K562 (cell line): ENCODE data around the gene LRRC43. TPM values are rescaled to one million over a fixed set of nuclear protein-coding genes. Genes with fewer than 3 reads are reported as not detected.

Experiments
- ATAC-seq: fragments of 200-7000 bp; cut with Tn5 transposase; 3 replicates; pipeline ENCODE4 v1.9.1; 2020; ENCODE audit warnings: moderate library complexity
- BruUV-seq: library from RNA; stranded (reverse); fragments of 400-500 nt; replicated peaks from 2 replicates; lab custom pipeline; 2021; lab: Mats Ljungman, UMichigan
- CTCF ChIA-PET: fragments of 300-600 bp; formaldehyde crosslinking; extraction: SDS; loops from one replicate; lab custom pipeline; 2021; ENCODE audit warnings: low intra/inter-chr PET ratio; lab: Yijun Ruan, JAX
- POLR2A ChIA-PET: fragments of 300-600, 350-650 bp; sonication (Branson Sonifier 250); formaldehyde crosslinking; extraction: SDS; loops from one replicate; lab custom pipeline; 2021; ENCODE audit warnings: antibody characterized with exemption, inconsistent platforms; lab: Yijun Ruan, JAX
- DNase-seq, 4 experiments: peaks; one replicate each; pipeline versions ENCODE4 v3.0.0 to v3.0.0-alpha.2; 2011 to 2018; ENCODE audit warnings: low spot score in 3 of 4, mixed read lengths in 3 of 4; ENCODE audit errors: extremely low read depth in 1 of 4
- FAIRE-seq: peaks from 2 replicates; lab custom pipeline; 2011; peaks lifted over from hg19 to GRCh38; lab: Jason Lieb, UNC
- H2AFZ ChIP-seq: 2 replicates; pipeline ENCODE4 v1.6.0; 2011; ENCODE audit warnings: low read depth, low read length, control low read depth, inconsistent platforms
- H3K27ac ChIP-seq: fragments of 200-600 bp; 3 replicates; pipeline ENCODE4 v1.8.0; 2011; ENCODE audit warnings: low read depth, mild to moderate bottlenecking, control low read depth, inconsistent platforms, low read length, moderate library complexity, mixed read lengths; ENCODE audit errors: extremely low read depth
- H3K27me3 ChIP-seq, 2 experiments: fragments of 300-600 bp in 1 of 2; 2 replicates in 1 of 2; 3 replicates in 1 of 2; pipeline versions ENCODE4 v1.6.0 to v1.8.0; 2011; ENCODE audit warnings: inconsistent platforms in 2 of 2, low read length in 2 of 2, mild to moderate bottlenecking in 1 of 2, mixed read lengths in 1 of 2, moderate library complexity in 1 of 2; ENCODE audit not compliant: control insufficient read depth in 2 of 2, insufficient read depth in 2 of 2
- H3K36me3 ChIP-seq: fragments of 300-600 bp; 3 replicates; pipeline ENCODE4 v1.8.0; 2011; ENCODE audit warnings: mild to moderate bottlenecking, low read length, inconsistent platforms; ENCODE audit not compliant: control insufficient read depth, insufficient read depth
- H3K4me1 ChIP-seq, 2 experiments: fragments of 200-600 bp in 1 of 2; replicated peaks in 1 of 2; 2 replicates in 1 of 2; 3 replicates in 1 of 2; pipeline versions ENCODE4 v1.5.1 to v1.8.0; 2011; ENCODE audit warnings: inconsistent platforms in 2 of 2, low read length in 2 of 2, mild to moderate bottlenecking in 1 of 2, mixed read lengths in 1 of 2, moderate library complexity in 1 of 2; ENCODE audit not compliant: control insufficient read depth in 2 of 2, insufficient read depth in 2 of 2
- H3K4me2 ChIP-seq: 2 replicates; pipeline ENCODE4 v1.6.1; 2011; ENCODE audit warnings: low read length, control low read depth, inconsistent platforms, mixed read lengths; ENCODE audit not compliant: insufficient read depth
- H3K4me3 ChIP-seq: fragments of 200-600 bp; sonication (generic), shearing (Covaris generic); 2 replicates; pipeline ENCODE4 v1.5.1; 2016; ENCODE audit warnings: control low read depth, inconsistent platforms
- H3K79me2 ChIP-seq: fragments of 200-600 bp; 3 replicates; pipeline ENCODE4 v1.8.0; 2011; ENCODE audit warnings: low read length, inconsistent platforms; ENCODE audit not compliant: control insufficient read depth, insufficient read depth
- H3K9ac ChIP-seq, 2 experiments: 2 replicates each; pipeline versions ENCODE4 v1.6.0 to v1.6.1; 2011; ENCODE audit warnings: low read depth in 2 of 2, low read length in 2 of 2, control low read depth in 1 of 2, inconsistent platforms in 1 of 2, mild to moderate bottlenecking in 1 of 2, mixed read lengths in 1 of 2; ENCODE audit not compliant: insufficient read depth in 1 of 2
- H3K9me1 ChIP-seq: one replicate; pipeline ENCODE4 v1.6.0; 2011; ENCODE audit warnings: inconsistent platforms, mild to moderate bottlenecking, low read length, moderate library complexity; ENCODE audit not compliant: control insufficient read depth, insufficient read depth
- H3K9me3 ChIP-seq: replicated peaks from 2 replicates; pipeline ENCODE4 v1.5.1; 2011; ENCODE audit warnings: low read depth, low read length, inconsistent platforms; ENCODE audit not compliant: control insufficient read depth, insufficient read depth
- H4K20me1 ChIP-seq: replicated peaks from 2 replicates; pipeline ENCODE4 v1.6.1; 2011; ENCODE audit warnings: low read length, inconsistent platforms, mixed read lengths; ENCODE audit not compliant: control insufficient read depth, insufficient read depth
- DDX20 ChIP-seq: fragments of 450-650 bp; IDR thresholded peaks from 2 replicates; pipeline ENCODE4 v1.6.1; 2016; ENCODE audit warnings: missing genetic modification characterization, low read depth, mild to moderate bottlenecking, missing compliant biosample characterization, moderate library complexity
- DNMT1 ChIP-seq: fragments of 450-650 bp; IDR thresholded peaks from 2 replicates; pipeline ENCODE4 v1.6.1; 2016; ENCODE audit warnings: antibody characterized with exemption, mild to moderate bottlenecking
- EHMT2 ChIP-seq: fragments of 450-650 bp; IDR thresholded peaks from 2 replicates; pipeline ENCODE4 v1.6.1; 2018; ENCODE audit warnings: antibody characterized with exemption
- ETV6 ChIP-seq, 3 experiments: fragments of 150-350 bp in 1 of 3; sonication (generic) in 1 of 3; formaldehyde crosslinking in 1 of 3; IDR thresholded peaks; 2 replicates each; pipeline versions ENCODE4 v1.6.1 to v1.8.0; 2014 to 2022; ENCODE audit warnings: borderline replicate concordance in 2 of 3, low read depth in 2 of 3, antibody characterized with exemption in 1 of 3, low read length in 1 of 3, mild to moderate bottlenecking in 1 of 3, missing genetic modification reagents in 1 of 3
- HINFP ChIP-seq: fragments of 450-650 bp; conservative IDR thresholded peaks from 2 replicates; pipeline ENCODE4 v1.6.1; 2016; ENCODE audit warnings: missing genetic modification characterization, low read depth, mild to moderate bottlenecking, control low read depth, missing compliant biosample characterization
- NONO ChIP-seq, 2 experiments: fragments of 200-400 bp in 1 of 2; fragments of 450-650 bp in 1 of 2; formaldehyde crosslinking in 1 of 2; IDR thresholded peaks; 2 replicates each; pipeline ENCODE4 v1.6.1; 2017; ENCODE audit warnings: low read depth in 2 of 2, mild to moderate bottlenecking in 2 of 2, moderate library complexity in 2 of 2, low read length in 1 of 2
- POU5F1 ChIP-seq: fragments of 150-350 bp; IDR thresholded peaks from 2 replicates; pipeline ENCODE4 v1.6.1; 2014; ENCODE audit warnings: borderline replicate concordance, low read length, low read depth, mild to moderate bottlenecking; ENCODE audit not compliant: partially characterized antibody
- THRA ChIP-seq: fragments of 450-650 bp; IDR thresholded peaks from 2 replicates; pipeline ENCODE4 v1.6.1; 2017; ENCODE audit warnings: mild to moderate bottlenecking, moderate library complexity
- TRIM24 ChIP-seq, 2 experiments: fragments of 450-650 bp; IDR thresholded peaks; 2 replicates each; pipeline ENCODE4 v1.6.1; 2016
- ZBED1 ChIP-seq: IDR thresholded peaks from 2 replicates; pipeline ENCODE4 v1.6.1; 2014
- ZNF165 ChIP-seq: fragments of 250-450 bp; sonication (Bioruptor Pico); IDR thresholded peaks from 2 replicates; pipeline ENCODE4 v1.4.0; 2020; ENCODE audit warnings: borderline replicate concordance
- ZNF518B ChIP-seq: fragments of 250-450 bp; sonication (Bioruptor Pico); IDR thresholded peaks from 2 replicates; pipeline ENCODE4 v1.5.0; 2021; ENCODE audit warnings: mild to moderate bottlenecking, moderate library complexity
- WGBS: fragments of 100-300 bp; shearing (Covaris generic); methylation state at CpG from one replicate; pipeline ENCODE4 v1.1.6; 2016; ENCODE audit warnings: low coverage, mixed read lengths; ENCODE audit not compliant: insufficient coverage; ENCODE audit errors: missing lambda C conversion rate; 5-methylcytosine and 5-hydroxymethylcytosine counted together
- in situ Hi-C: fragments of 300-500 bp; cut with MboI; formaldehyde crosslinking; loops from 4 replicates; pipeline ENCODE4 v1.15.0; 2018; ENCODE audit warnings: inconsistent platforms, mixed read lengths
- intact Hi-C: fragments of 100-400 bp; cut with micrococcal nuclease; formaldehyde crosslinking; loops from 2 replicates; pipeline ENCODE4 v1.14.2; 2022
- polyA plus RNA-seq, 8 experiments: library from polyadenylated mRNA; depleted of rRNA in 4 of 8; stranded (reverse) in 5 of 8; unstranded in 3 of 8; fragments of >200 nt; fragmentation: Nextera tagmentation in 2 of 8; fragmentation: Illumina TruSeq in 1 of 8; extraction: Ambion mirVana in 2 of 8; extraction: Trizol in 1 of 8; gene quantifications; 2 replicates each; pipeline versions ENCODE4 v1.2.1 to v1.2.3, GENCODE V29; 2011 to 2014; ENCODE audit warnings: inconsistent platforms in 1 of 8, missing spikeins in 1 of 8
- total RNA-seq, 7 experiments: library from RNA; depleted of rRNA in 6 of 7; stranded (reverse); fragments of >200 nt in 6 of 7; fragmentation: Illumina TruSeq in 2 of 7; extraction: Trizol in 2 of 7; gene quantifications; 2 replicates each; pipeline versions ENCODE4 v1.2.1 to v1.2.3, GENCODE V29; 2011 to 2021; ENCODE audit warnings: low replicate concordance in 1 of 7

The LRRC43 gene
- total and polyA plus RNA-seq, 9 of the 15 experiments (the other 6 are each of a cell fraction or from before 2014, with no cell fraction given): 0.19 TPM; not detected in 8

GRCh38 chr12:122194804-122195203 lies 11.9 kb downstream of the LRRC43 start (continued):
- TF ChIP-seq ZNF518B (CRISPR knock-in tag) (no peak), ZBED1 (no peak), THRA (no peak), DDX20 (no peak), ZNF165 (CRISPR knock-in tag) (no peak)

GRCh38 chr12:122195405-122195804 lies 12.5 kb downstream of the LRRC43 start:
- ChIA-PET POLR2A (interaction anchor here (0.7 kb wide), 1 partner anchor 26 kb away, joined by 3 read pairs; no protein-coding TSS in a partner anchor), CTCF (no interaction called here)
- H4K20me1 ChIP-seq: no peaks in the 10 kb centered on the region
- no peak for DNase-seq
- no peak for ATAC-seq
- intact Hi-C loops: no loop called here
- H3K4me1 ChIP-seq: peaks cover 23 to 28% of the 10 kb centered on the region in 2 experiments
- H3K9me3 ChIP-seq: peaks cover 14% of the 10 kb centered on the region
- H3K4me3 ChIP-seq: no peak overlapping the region
- no peak for FAIRE-seq
- H3K79me2 ChIP-seq: no peaks in the 10 kb centered on the region
- 73% methylated on average over 4 of the region's 4 CpGs for WGBS
- no peak overlapping the region for H2AFZ ChIP-seq
- H3K27ac ChIP-seq: no peak overlapping the region
- H3K27me3 ChIP-seq: no peaks in the 10 kb centered on the region
- no peaks in the 10 kb centered on the region for H3K36me3 ChIP-seq
- H3K4me2 ChIP-seq: no peak overlapping the region
- no peaks in the 10 kb centered on the region for H3K9me1 ChIP-seq
- no TSS peak for BruUV-seq
- in situ Hi-C loops: no loop called here
- no peak overlapping the region for H3K9ac ChIP-seq
- TF ChIP-seq HINFP (tag) (no peak), POU5F1 (no peak), EHMT2 (peak; percentile 80), DNMT1 (no peak), NONO (IDR thresholded peaks at IDR 0.05; ENCODE audit: low read depth in 2 of 2, low read length in 1 of 2) (no peak), TRIM24 (IDR thresholded peaks at IDR 0.05) (peak; percentile 83 to 91), ETV6 (IDR thresholded peaks at IDR 0.05; ENCODE audit: borderline replicate concordance in 1 of 2, low read depth in 2 of 2, low read length in 1 of 2) (no peak), ETV6 (CRISPR knock-in tag; IDR thresholded peaks at IDR 0.05; ENCODE audit: borderline replicate concordance) (no peak)
